ENCODE measurements around the gene SPINK4. TPM values are rescaled to one million over a fixed set of nuclear protein-coding genes. Genes with fewer than 3 reads are reported as not detected.

Gene SPINK4
- total RNA-seq, 2 experiments from 2014 or later: not detected

GRCh38 chr9:33234511-33235467, 5.2 kb upstream of the SPINK4 start:
- Mint-ChIP-seq H3K9me3 (no peaks in the 10 kb centered on the region), H3K36me3 (ENCODE audit: low read depth) (no peaks in the 10 kb centered on the region), H3K4me3 (no peak overlapping the region), H3K27ac (no peak overlapping the region), H3K4me1 (ENCODE audit: low read depth) (peaks cover 3% of the 10 kb centered on the region), H3K27me3 (no peaks in the 10 kb centered on the region)
- peaks cover under 1% of the 10 kb centered on the region for H3K4me1 ChIP-seq (ENCODE audit: insufficient read depth, low read length)
- TF ChIP-seq CTCF (IDR thresholded peaks at IDR 0.05): no peak
- CTCF ChIA-PET: no interaction called here
- H3K27me3 ChIP-seq (ENCODE audit: control insufficient read depth in 1 of 2, insufficient read depth in 2 of 2, low read length in 2 of 2): peaks cover 0 to 2% of the 10 kb centered on the region in 2 experiments
- H3K27ac ChIP-seq (ENCODE audit: low read depth in 1 of 2, low read length in 2 of 2): no peak overlapping the region
- DNase-seq (no peak), ATAC-seq (ENCODE audit: poor library complexity) (no peak)
- POLR2A ChIA-PET: no interaction called here
- no peaks in the 10 kb centered on the region for H3K9me3 ChIP-seq (ENCODE audit: control insufficient read depth in 1 of 2, insufficient read depth in 1 of 2, low read length in 2 of 2)
- intact Hi-C loops (cut with DNase I, micrococcal nuclease): no loop called here
- no peak overlapping the region for H3K4me3 ChIP-seq (ENCODE audit: low read length)
- H3K36me3 ChIP-seq (ENCODE audit: insufficient read depth, low read length): no peaks in the 10 kb centered on the region

- ATAC-seq (ENCODE audit: poor library complexity) (no peak), DNase-seq (no peak)
- intact Hi-C loops (cut with DNase I, micrococcal nuclease): no loop called here
- Mint-ChIP-seq H3K4me1 (ENCODE audit: low read depth) (peaks cover 4% of the 10 kb centered on the region), H3K36me3 (ENCODE audit: low read depth) (no peaks in the 10 kb centered on the region), H3K27me3 (no peaks in the 10 kb centered on the region), H3K9me3 (no peaks in the 10 kb centered on the region), H3K4me3 (no peak overlapping the region), H3K27ac (no peak overlapping the region)
- TF ChIP-seq CTCF (IDR thresholded peaks at IDR 0.05): no peak
- Histone ChIP-seq H3K4me1 (ENCODE audit: insufficient read depth, low read length) (peaks cover 3% of the 10 kb centered on the region), H3K9me3 (ENCODE audit: control insufficient read depth in 1 of 2, insufficient read depth in 1 of 2, low read length in 2 of 2) (no peaks in the 10 kb centered on the region), H3K36me3 (ENCODE audit: insufficient read depth, low read length) (no peaks in the 10 kb centered on the region), H3K27me3 (ENCODE audit: control insufficient read depth in 1 of 2, insufficient read depth in 2 of 2, low read length in 2 of 2) (peaks cover 0 to 2% of the 10 kb centered on the region in 2 experiments), H3K27ac (ENCODE audit: low read depth in 1 of 2, low read length in 2 of 2) (no peak overlapping the region), H3K4me3 (ENCODE audit: low read length) (no peak overlapping the region)
- POLR2A ChIA-PET: no interaction called here
- CTCF ChIA-PET: no interaction called here
These were observed 3.4 kb upstream of the SPINK4 start for GRCh38 chr9:33236571-33236970.

GRCh38 chr9:33241298-33241697, 1.3 kb downstream of the SPINK4 start:
- TF ChIP-seq CTCF (IDR thresholded peaks at IDR 0.05): no peak
- Histone ChIP-seq H3K4me1 (ENCODE audit: insufficient read depth, low read length) (peaks cover 3% of the 10 kb centered on the region), H3K27ac (ENCODE audit: low read depth in 1 of 2, low read length in 2 of 2) (no peak overlapping the region), H3K4me3 (ENCODE audit: low read length) (no peak overlapping the region), H3K27me3 (ENCODE audit: control insufficient read depth in 1 of 2, insufficient read depth in 2 of 2, low read length in 2 of 2) (peaks cover 0 to 2% of the 10 kb centered on the region in 2 experiments), H3K9me3 (ENCODE audit: control insufficient read depth in 1 of 2, insufficient read depth in 1 of 2, low read length in 2 of 2) (no peaks in the 10 kb centered on the region), H3K36me3 (ENCODE audit: insufficient read depth, low read length) (no peaks in the 10 kb centered on the region)
- Mint-ChIP-seq H3K4me1 (ENCODE audit: low read depth) (peaks cover 4% of the 10 kb centered on the region), H3K4me3 (no peak overlapping the region), H3K27me3 (no peaks in the 10 kb centered on the region), H3K27ac (no peak overlapping the region), H3K9me3 (no peaks in the 10 kb centered on the region), H3K36me3 (ENCODE audit: low read depth) (no peaks in the 10 kb centered on the region)
- POLR2A ChIA-PET: no interaction called here
- no peak for ATAC-seq (ENCODE audit: poor library complexity)
- DNase-seq: no peak
- intact Hi-C loops (cut with DNase I, micrococcal nuclease): no loop called here
- CTCF ChIA-PET: no interaction called here

Measured in CD4-positive, alpha-beta T cell (primary cell).